Left ventricle myocardium superior (tissue), 1 donor: Measurements from ENCODE around the gene ESR1. TPM values are rescaled to one million over a fixed set of nuclear protein-coding genes. Genes with fewer than 3 reads are reported as not detected.
A peak's percentile ranks its signal among the peaks of the same experiment; 100 is the strongest.

Source experiments
- ATAC-seq: fragments of 200-7000 bp; cut with Tn5 transposase; one replicate; pipeline ENCODE4 v1.9.1; 2020; ENCODE audit warnings: mild to moderate bottlenecking, moderate library complexity
- DNase-seq: peaks from one replicate; pipeline ENCODE4 v3.0.0-alpha.2; 2020
- intact Hi-C: fragments of 100-400 bp; cut with micrococcal nuclease; formaldehyde crosslinking; loops from one replicate; pipeline ENCODE4 v1.11.0; 2022
- long read RNA-seq: library from polyadenylated mRNA; unstranded; transcript quantifications from one replicate; pipeline ENCODE4 v2.0.0, GENCODE V29; 2021
- total RNA-seq: library from RNA; stranded (reverse); fragmentation: NEBNext Ultra II Directional; extraction: Animal tissue kit (Norgen Biotek cat#: 25700); gene quantifications from one replicate; pipeline ENCODE4 v1.2.1, GENCODE V29; 2021
- donor health status: DM: no; HTN: yes; CAD: no; lungs with severe emphysema.

Gene ESR1
- total RNA-seq: 1.3 TPM
- long read RNA-seq: 0 reads

GRCh38 chr6:151807513-151808370, at the start of gene ESR1:
Gene ESR1, plus strand, starts transcription at chr6:151807682. Its CDS starts 231 bp downstream, at chr6:151807913.
- peak; percentile 45 for DNase-seq
- ATAC-seq: peak; percentile 44
- intact Hi-C loops: no loop called here

- ATAC-seq: no peak
- intact Hi-C loops: no loop called here
- DNase-seq: no peak
Measured at GRCh38 chr6:151760486-151760885, 47.0 kb upstream of the ESR1 start.

- intact Hi-C loops: no loop called here
- no peak for ATAC-seq
- DNase-seq: no peak
Measured at GRCh38 chr6:151761851-151762250, 45.6 kb upstream of the ESR1 start.

GRCh38 chr6:151762817-151763216, 44.7 kb upstream of the ESR1 start:
- intact Hi-C loops: no loop called here
- no peak for ATAC-seq
- DNase-seq: no peak

- intact Hi-C loops: no loop called here
- DNase-seq (no peak), ATAC-seq (peak; percentile 60)
Measured at GRCh38 chr6:151763303-151763702, 44.2 kb upstream of the ESR1 start.

GRCh38 chr6:151763938-151764680, 43.4 kb upstream of the ESR1 start:
- intact Hi-C loops: no loop called here
- DNase-seq (peak; percentile 96), ATAC-seq (peak; percentile 95)

- DNase-seq: no peak
- intact Hi-C loops: loop anchor here (5.0 kb wide), 1 partner anchor 357 kb away; no protein-coding TSS in a partner anchor
- ATAC-seq: peak; percentile 62
Measured at GRCh38 chr6:151765444-151765886, 42.0 kb upstream of the ESR1 start.

GRCh38 chr6:151772446-151772845, 35.0 kb upstream of the ESR1 start:
- ATAC-seq: no peak
- DNase-seq: no peak
- intact Hi-C loops: no loop called here

- no peak for ATAC-seq
- intact Hi-C loops: no loop called here
- DNase-seq: no peak
Measured at GRCh38 chr6:151773382-151773781, 34.1 kb upstream of the ESR1 start.

GRCh38 chr6:151782560-151782959, 24.9 kb upstream of the ESR1 start:
- no peak for ATAC-seq
- intact Hi-C loops: no loop called here
- no peak for DNase-seq

- ATAC-seq: no peak
- DNase-seq: no peak
- intact Hi-C loops: no loop called here
Measured at GRCh38 chr6:151783692-151784091, 23.8 kb upstream of the ESR1 start.

GRCh38 chr6:151784441-151785214, 22.9 kb upstream of the ESR1 start:
- ATAC-seq: no peak
- no peak for DNase-seq
- intact Hi-C loops: no loop called here

GRCh38 chr6:151796842-151797530, 10.5 kb upstream of the ESR1 start:
- ATAC-seq: peak; percentile 60
- DNase-seq: no peak
- intact Hi-C loops: no loop called here

GRCh38 chr6:151803743-151804142, 3.7 kb upstream of the ESR1 start:
- DNase-seq (no peak), ATAC-seq (no peak)
- intact Hi-C loops: no loop called here

- intact Hi-C loops: no loop called here
- ATAC-seq (no peak), DNase-seq (no peak)
Measured at GRCh38 chr6:151804585-151805285, 2.7 kb upstream of the ESR1 start.

GRCh38 chr6:151805286-151805840, 2.1 kb upstream of the ESR1 start:
- DNase-seq: peak; percentile 41
- intact Hi-C loops: no loop called here
- ATAC-seq: peak; percentile 57

GRCh38 chr6:151806757-151807512, 547 bp upstream of the ESR1 start:
- intact Hi-C loops: no loop called here
- peak; percentile 49 for ATAC-seq
- no peak for DNase-seq
